Measurements from ENCODE around the gene MARCHF6.

GRCh38 chr5:10331341-10331796, 22.1 kb upstream of the MARCHF6 start:
- TF ChIP-seq, protein P1, sequence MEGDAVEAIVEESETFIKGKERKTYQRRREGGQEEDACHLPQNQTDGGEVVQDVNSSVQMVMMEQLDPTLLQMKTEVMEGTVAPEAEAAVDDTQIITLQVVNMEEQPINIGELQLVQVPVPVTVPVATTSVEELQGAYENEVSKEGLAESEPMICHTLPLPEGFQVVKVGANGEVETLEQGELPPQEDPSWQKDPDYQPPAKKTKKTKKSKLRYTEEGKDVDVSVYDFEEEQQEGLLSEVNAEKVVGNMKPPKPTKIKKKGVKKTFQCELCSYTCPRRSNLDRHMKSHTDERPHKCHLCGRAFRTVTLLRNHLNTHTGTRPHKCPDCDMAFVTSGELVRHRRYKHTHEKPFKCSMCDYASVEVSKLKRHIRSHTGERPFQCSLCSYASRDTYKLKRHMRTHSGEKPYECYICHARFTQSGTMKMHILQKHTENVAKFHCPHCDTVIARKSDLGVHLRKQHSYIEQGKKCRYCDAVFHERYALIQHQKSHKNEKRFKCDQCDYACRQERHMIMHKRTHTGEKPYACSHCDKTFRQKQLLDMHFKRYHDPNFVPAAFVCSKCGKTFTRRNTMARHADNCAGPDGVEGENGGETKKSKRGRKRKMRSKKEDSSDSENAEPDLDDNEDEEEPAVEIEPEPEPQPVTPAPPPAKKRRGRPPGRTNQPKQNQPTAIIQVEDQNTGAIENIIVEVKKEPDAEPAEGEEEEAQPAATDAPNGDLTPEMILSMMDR (IDR thresholded peaks at IDR 0.05): no peak
- no peak for TF ChIP-seq POLR2A (IDR thresholded peaks at IDR 0.05)
